Measurements from ENCODE around the gene EXOC7. TPM values are rescaled to one million over a fixed set of nuclear protein-coding genes. Genes with fewer than 3 reads are reported as not detected.

Gene EXOC7
- total RNA-seq, 1 experiment from 2014 or later: 114 TPM

DNA sequence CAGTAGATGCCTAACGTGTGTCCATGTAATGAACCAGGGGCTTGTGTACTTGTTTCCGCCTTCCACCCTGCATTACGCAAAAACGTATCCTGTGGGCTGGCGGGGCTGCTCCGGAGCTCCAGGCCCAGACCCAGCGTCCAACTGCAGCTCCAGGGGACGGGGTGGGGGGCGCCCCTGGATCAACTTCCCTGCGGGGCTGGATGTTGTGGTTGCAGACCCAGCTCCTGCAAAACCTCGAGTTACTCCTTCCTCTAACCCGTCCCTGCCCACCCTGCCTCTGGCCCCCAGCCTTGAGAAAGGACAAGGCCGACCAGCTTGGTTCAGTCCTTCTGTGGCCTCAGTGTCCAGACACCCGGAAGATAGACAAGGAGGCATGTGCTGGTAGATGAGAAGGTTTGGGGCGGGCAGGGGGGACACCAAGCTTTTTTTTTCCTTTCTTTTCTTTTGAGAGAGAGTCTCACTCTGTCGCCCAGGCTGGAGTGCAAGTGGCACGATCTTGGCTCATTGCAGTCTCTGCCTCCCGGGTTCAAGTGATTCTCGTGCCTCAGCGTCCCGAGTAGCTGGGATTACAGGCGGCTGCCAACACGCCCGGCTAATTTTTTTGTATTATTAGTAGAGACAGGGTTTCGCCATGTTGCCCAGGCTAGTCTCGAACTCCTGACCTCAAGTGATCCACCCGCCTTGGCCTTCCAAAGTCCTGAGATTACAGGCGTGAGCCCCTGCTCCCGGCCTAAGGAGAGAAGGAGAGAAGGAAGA, 731 bp upstream of the EXOC7 start:
- POLR2A ChIA-PET: interaction anchor here (0.6 to 2.6 kb wide), 9 partner anchors 10 to 170 kb away, joined by 3 to 10 read pairs (median 3); partner anchors contain the start of gene EVPL
- intact Hi-C loops (cut with micrococcal nuclease): loop anchor here (5.0 to 10.0 kb wide), 2 partner anchors 77 to 200 kb away; partner anchors contain the start of genes EVPL and MRPL38
- ATAC-seq (no peak), DNase-seq (ENCODE audit: low read depth, low spot score) (no peak)
- peak overlapping the region; percentile 85 for H3K4me2 ChIP-seq (ENCODE audit: low read length)
- H3K9ac ChIP-seq (ENCODE audit: low read length): peak overlapping the region; percentile 77
- TF ChIP-seq ZFX (IDR thresholded peaks at IDR 0.05) (peak; percentile 56; the same call in 1 of the 2 replicates), EZH2phosphoT487 (IDR thresholded peaks at IDR 0.05; ENCODE audit: borderline replicate concordance) (no peak)
- CTCF ChIA-PET: interaction anchor here (1.0 to 3.1 kb wide), 5 partner anchors 10 to 175 kb away, joined by 3 to 17 read pairs (median 5); no protein-coding TSS in a partner anchor
- peak overlapping the region; percentile 78 to 95 for H3K4me3 ChIP-seq (replicated peaks in 1 of 2; ENCODE audit: low read depth in 1 of 2, low read length in 2 of 2)
- TSS peak; percentile 97 for BruUV-seq (replicated peaks)
- peaks cover 18 to 19% of the 10 kb centered on the region in 2 experiments; a peak in 3 of 4 replicates for H3K36me3 ChIP-seq (ENCODE audit: control insufficient read depth in 1 of 2, insufficient read depth in 2 of 2, low read length in 2 of 2)
- peaks cover 12 to 26% of the 10 kb centered on the region in 2 experiments for H3K4me1 ChIP-seq (ENCODE audit: control insufficient read depth in 1 of 2, insufficient read depth in 2 of 2, low read length in 2 of 2)
- H2AFZ ChIP-seq (ENCODE audit: low read depth, low read length, poor library complexity, severe bottlenecking): no peak overlapping the region
- H3K79me2 ChIP-seq (ENCODE audit: insufficient read depth, low read length): peaks cover 26% of the 10 kb centered on the region
- H3K9me2 ChIP-seq (ENCODE audit: insufficient read depth): no peaks in the 10 kb centered on the region
- H3K9me3 ChIP-seq (ENCODE audit: control insufficient read depth in 1 of 2, insufficient read depth in 1 of 2, low read depth in 1 of 2, low read length in 2 of 2): no peaks in the 10 kb centered on the region
- no peaks in the 10 kb centered on the region for H3K27me3 ChIP-seq (ENCODE audit: insufficient read depth, low read length)
- H4K20me1 ChIP-seq (ENCODE audit: insufficient read depth): no peaks in the 10 kb centered on the region
- RAD21 ChIA-PET (ENCODE audit: low non-redundant PET in 1 of 2, low total read pairs in 2 of 2, uncharacterized antibody in 2 of 2, unreplicated experiment in 2 of 2): no interaction called here
- peak overlapping the region; percentile 89 for H3K27ac ChIP-seq (ENCODE audit: low read depth, low read length)

GRCh38 chr17:76102944-76103273, 678 bp downstream of the EXOC7 start:
- Histone ChIP-seq H3K9ac (ENCODE audit: low read length) (peak overlapping the region; percentile 77), H3K79me2 (ENCODE audit: insufficient read depth, low read length) (peaks cover 26% of the 10 kb centered on the region), H3K4me2 (ENCODE audit: low read length) (peak overlapping the region; percentile 85), H2AFZ (ENCODE audit: low read depth, low read length, poor library complexity, severe bottlenecking) (no peak overlapping the region), H3K27me3 (ENCODE audit: insufficient read depth, low read length) (no peaks in the 10 kb centered on the region), H3K27ac (ENCODE audit: low read depth, low read length) (peak overlapping the region; percentile 89), H3K4me1 (ENCODE audit: control insufficient read depth in 1 of 2, insufficient read depth in 2 of 2, low read length in 2 of 2) (peaks cover 12 to 26% of the 10 kb centered on the region in 2 experiments), H3K9me2 (ENCODE audit: insufficient read depth) (no peaks in the 10 kb centered on the region), H3K36me3 (ENCODE audit: control insufficient read depth in 1 of 2, insufficient read depth in 2 of 2, low read length in 2 of 2) (peaks cover 18 to 20% of the 10 kb centered on the region in 2 experiments; a peak in 3 of 4 replicates), H3K4me3 (replicated peaks in 1 of 2; ENCODE audit: low read depth in 1 of 2, low read length in 2 of 2) (peak overlapping the region; percentile 78 to 95), H4K20me1 (ENCODE audit: insufficient read depth) (no peaks in the 10 kb centered on the region), H3K9me3 (ENCODE audit: control insufficient read depth in 1 of 2, insufficient read depth in 1 of 2, low read depth in 1 of 2, low read length in 2 of 2) (no peaks in the 10 kb centered on the region)
- ChIA-PET RAD21 (ENCODE audit: low non-redundant PET in 1 of 2, low total read pairs in 2 of 2, uncharacterized antibody in 2 of 2, unreplicated experiment in 2 of 2) (no interaction called here), CTCF (interaction anchor here (1.6 to 3.1 kb wide), 2 partner anchors 89 to 176 kb away, joined by 7 to 17 read pairs; no protein-coding TSS in a partner anchor), POLR2A (interaction anchor here (1.4 to 2.6 kb wide), 3 partner anchors 8 to 171 kb away, joined by 3 to 10 read pairs (median 4); no protein-coding TSS in a partner anchor)
- ATAC-seq (peak; percentile 6; the same call in 1 of the 2 replicates), DNase-seq (ENCODE audit: low read depth, low spot score) (no peak)
- intact Hi-C loops (cut with micrococcal nuclease): loop anchor here (5.0 to 10.0 kb wide), 2 partner anchors 76 to 198 kb away; partner anchors contain the start of genes EVPL and MRPL38
- BruUV-seq (replicated peaks): no TSS peak
- no peak for TF ChIP-seq SP1 (IDR thresholded peaks at IDR 0.05; ENCODE audit: low read depth)
- TF ChIP-seq YY1 (IDR thresholded peaks at IDR 0.05; ENCODE audit: extremely low read depth, insufficient replicate concordance, low read depth, low read length): no peak
- no peak for TF ChIP-seq POLR2A (IDR thresholded peaks at IDR 0.05; ENCODE audit: borderline replicate concordance, extremely low read depth, insufficient read depth, insufficient read length)
- TF ChIP-seq CBX3 (IDR thresholded peaks at IDR 0.05; ENCODE audit: low read depth): no peak
- no peak for TF ChIP-seq POLR2AphosphoS5 (IDR thresholded peaks at IDR 0.05; ENCODE audit: low read depth, low read length)
- TF ChIP-seq, protein P1, sequence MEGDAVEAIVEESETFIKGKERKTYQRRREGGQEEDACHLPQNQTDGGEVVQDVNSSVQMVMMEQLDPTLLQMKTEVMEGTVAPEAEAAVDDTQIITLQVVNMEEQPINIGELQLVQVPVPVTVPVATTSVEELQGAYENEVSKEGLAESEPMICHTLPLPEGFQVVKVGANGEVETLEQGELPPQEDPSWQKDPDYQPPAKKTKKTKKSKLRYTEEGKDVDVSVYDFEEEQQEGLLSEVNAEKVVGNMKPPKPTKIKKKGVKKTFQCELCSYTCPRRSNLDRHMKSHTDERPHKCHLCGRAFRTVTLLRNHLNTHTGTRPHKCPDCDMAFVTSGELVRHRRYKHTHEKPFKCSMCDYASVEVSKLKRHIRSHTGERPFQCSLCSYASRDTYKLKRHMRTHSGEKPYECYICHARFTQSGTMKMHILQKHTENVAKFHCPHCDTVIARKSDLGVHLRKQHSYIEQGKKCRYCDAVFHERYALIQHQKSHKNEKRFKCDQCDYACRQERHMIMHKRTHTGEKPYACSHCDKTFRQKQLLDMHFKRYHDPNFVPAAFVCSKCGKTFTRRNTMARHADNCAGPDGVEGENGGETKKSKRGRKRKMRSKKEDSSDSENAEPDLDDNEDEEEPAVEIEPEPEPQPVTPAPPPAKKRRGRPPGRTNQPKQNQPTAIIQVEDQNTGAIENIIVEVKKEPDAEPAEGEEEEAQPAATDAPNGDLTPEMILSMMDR (IDR thresholded peaks at IDR 0.05 in 2 of 3, conservative IDR thresholded peaks at IDR 0.05 in 1 of 3; ENCODE audit: borderline replicate concordance in 1 of 3, insufficient read depth in 1 of 3, low read depth in 2 of 3, low read length in 2 of 3): no peak
- TF ChIP-seq ZFX (IDR thresholded peaks at IDR 0.05): no peak
- TF ChIP-seq MAX (IDR thresholded peaks at IDR 0.05): no peak
- no peak for TF ChIP-seq ZNF274 (IDR thresholded peaks at IDR 0.05; ENCODE audit: low read depth, low read length)
- TF ChIP-seq RAD21 (IDR thresholded peaks at IDR 0.05; ENCODE audit: low read depth): no peak
- no peak for TF ChIP-seq ATF3 (IDR thresholded peaks at IDR 0.05)
- no peak for TF ChIP-seq CEBPB (IDR thresholded peaks at IDR 0.05; ENCODE audit: low read depth)
- TF ChIP-seq ZBTB33 (IDR thresholded peaks at IDR 0.05; ENCODE audit: extremely low read depth, insufficient replicate concordance, low read length): no peak
